Stimulated activated CD4-positive, alpha-beta T cell treated with anti-CD3 and anti-CD28 coated beads, Interleukin-4, amount 100 ng/mL, for 1 hour (primary cell): Measurements from ENCODE around the gene CALHM3.
"Not testable (repeated sequence)": the region's sequence is repeated elsewhere in the genome, so short reads cannot be mapped to it uniquely, and the experiment has no call there.

Experiments
- DNase-seq: peaks from one replicate; pipeline ENCODE4 v3.0.0-alpha.2; 2020

CALHM3 gene, protein sequence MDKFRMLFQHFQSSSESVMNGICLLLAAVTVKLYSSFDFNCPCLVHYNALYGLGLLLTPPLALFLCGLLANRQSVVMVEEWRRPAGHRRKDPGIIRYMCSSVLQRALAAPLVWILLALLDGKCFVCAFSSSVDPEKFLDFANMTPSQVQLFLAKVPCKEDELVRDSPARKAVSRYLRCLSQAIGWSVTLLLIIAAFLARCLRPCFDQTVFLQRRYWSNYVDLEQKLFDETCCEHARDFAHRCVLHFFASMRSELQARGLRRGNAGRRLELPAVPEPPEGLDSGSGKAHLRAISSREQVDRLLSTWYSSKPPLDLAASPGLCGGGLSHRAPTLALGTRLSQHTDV

GRCh38 chr10:103479135-103479534 lies at the start of gene CALHM3:
Gene CALHM3, minus strand, starts transcription at chr10:103479240. Its CDS starts 208 bp downstream, at chr10:103479032.
- no peak for DNase-seq

DNA sequence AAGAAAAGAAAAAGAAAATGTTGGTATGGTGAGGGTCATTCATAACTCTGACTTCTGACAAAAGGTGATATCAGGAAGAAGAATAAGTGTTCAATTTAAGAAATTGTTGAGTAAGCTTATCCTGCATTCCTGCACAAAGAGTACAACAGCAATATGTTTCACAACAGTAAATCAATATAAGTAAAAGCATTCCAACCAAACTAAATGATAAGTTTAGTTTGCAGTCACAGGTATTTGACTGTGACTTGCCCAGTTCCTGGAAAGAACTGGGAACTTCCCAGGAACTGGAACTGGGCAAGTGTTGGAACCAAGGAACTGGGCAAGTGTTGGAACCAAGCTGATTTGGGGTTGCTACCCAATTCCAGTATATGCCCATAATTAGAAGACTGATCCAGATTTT lies 49.5 kb upstream of the CALHM3 start:
- DNase-seq: no peak

DNA sequence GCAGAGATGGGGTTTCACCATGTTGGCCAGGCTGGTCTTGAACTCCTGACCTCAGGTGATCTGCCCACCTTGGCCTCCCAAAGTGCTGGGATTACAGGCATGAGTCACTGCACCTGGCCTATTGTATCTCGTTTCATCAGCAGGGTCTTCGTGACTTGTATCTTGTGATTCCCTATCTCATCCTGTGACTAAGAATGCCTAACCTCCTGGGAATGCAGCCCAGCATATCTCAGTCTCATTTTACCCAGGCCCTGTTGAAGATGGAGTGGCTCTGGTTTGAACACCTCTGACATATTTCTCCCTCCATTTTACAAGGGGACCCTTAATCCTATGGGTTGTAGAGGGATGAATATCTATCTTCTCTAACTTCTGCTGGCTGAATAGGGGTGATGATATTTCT lies 48.4 kb upstream of the CALHM3 start:
- DNase-seq: not testable (repeated sequence)

GRCh38 chr10:103525901-103526300 lies 46.9 kb upstream of the CALHM3 start:
- DNase-seq: no peak

GRCh38 chr10:103523683-103524082 lies 44.6 kb upstream of the CALHM3 start:
- DNase-seq: no peak

GRCh38 chr10:103522006-103522405 lies 43.0 kb upstream of the CALHM3 start:
- not testable (repeated sequence) for DNase-seq

DNA sequence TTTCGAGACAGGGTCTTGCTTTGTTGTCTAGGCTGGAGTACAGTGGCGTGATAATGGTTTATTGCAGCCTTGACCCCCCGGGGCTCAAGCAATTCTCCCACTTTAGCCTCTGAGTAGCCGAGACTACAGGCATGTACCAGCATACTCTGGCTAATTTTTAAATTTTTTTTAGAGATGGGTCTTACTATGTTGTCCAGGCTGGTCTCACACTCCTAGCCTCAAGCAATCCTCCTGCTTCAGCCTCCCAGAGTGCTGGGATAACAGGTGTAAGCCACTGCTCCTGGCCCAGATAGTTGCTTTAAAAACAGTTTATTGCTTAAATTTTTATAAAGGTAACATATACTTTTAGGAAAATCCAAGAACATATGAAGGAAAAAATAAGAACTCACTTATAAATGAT lies 40.8 kb upstream of the CALHM3 start:
- no peak for DNase-seq

- no peak for DNase-seq
Observed at GRCh38 chr10:103517234-103518085, 38.4 kb upstream of the CALHM3 start.

DNA sequence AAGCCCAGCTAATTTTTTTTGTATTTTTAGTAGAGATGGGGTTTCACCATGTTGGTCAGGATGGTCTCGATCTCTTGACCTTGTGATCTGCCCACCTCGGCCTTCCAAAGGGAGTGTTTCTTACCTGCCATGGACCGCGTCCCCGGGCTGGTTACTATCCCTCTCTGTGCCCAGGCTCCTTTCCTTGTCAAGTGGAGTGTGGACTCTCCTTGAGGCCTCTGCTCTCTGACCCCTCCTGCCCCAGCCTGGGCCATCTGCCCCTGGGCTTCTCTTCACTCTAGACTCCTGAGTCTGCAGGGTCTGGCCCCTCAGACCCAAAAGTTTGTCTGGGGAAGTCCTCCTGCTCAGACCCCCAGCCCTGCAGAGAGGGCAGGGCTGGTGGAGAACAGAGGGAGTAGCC lies 35.2 kb upstream of the CALHM3 start:
- no peak for DNase-seq

DNA sequence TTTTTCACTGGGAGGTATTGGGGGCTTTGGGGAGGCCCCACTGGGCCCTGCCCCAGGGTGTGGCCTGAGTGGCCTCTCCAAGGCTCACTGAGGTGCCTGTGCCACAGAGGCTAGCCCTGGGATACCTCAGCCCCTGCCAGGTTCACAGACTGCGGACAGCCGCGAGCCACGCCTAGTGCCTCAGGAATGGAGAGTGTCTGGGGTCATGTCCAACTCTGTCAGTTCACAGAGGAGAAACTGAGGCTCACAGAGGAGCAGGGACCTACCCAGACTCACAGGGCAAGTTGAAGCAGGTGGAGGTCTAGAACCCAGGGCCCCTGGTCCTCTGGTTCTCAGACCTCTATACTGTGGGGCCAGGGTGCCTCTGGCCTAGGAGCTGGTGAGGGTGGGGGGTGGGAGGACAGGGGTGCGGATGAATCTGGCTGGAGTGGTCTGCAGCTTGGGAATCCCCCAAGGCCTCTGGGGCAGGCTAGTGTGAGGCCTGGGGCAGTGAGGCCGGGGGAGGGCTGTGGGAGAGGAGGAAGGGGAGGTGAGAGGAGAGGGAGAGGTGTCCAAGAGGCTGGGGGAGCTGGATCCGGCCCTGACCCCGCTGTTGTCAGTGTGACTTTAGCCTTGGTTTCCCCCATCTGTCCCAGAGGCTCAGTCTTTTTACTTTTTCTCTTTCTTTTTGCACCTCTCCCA lies 34.5 kb upstream of the CALHM3 start:
- no peak for DNase-seq

GRCh38 chr10:103512591-103513379 lies 33.7 kb upstream of the CALHM3 start:
- no peak for DNase-seq

GRCh38 chr10:103512166-103512565 lies 33.1 kb upstream of the CALHM3 start:
- no peak for DNase-seq

GRCh38 chr10:103510791-103511752 lies 32.0 kb upstream of the CALHM3 start:
- no peak for DNase-seq

GRCh38 chr10:103510046-103510685 lies 31.1 kb upstream of the CALHM3 start:
- DNase-seq: no peak

- DNase-seq: no peak
Observed at GRCh38 chr10:103507235-103508191, 28.5 kb upstream of the CALHM3 start.

- DNase-seq: no peak
Observed at GRCh38 chr10:103506061-103506460, 27.0 kb upstream of the CALHM3 start.

- peak; percentile 20 for DNase-seq
Observed at GRCh38 chr10:103504181-103504783, 25.2 kb upstream of the CALHM3 start.

DNA sequence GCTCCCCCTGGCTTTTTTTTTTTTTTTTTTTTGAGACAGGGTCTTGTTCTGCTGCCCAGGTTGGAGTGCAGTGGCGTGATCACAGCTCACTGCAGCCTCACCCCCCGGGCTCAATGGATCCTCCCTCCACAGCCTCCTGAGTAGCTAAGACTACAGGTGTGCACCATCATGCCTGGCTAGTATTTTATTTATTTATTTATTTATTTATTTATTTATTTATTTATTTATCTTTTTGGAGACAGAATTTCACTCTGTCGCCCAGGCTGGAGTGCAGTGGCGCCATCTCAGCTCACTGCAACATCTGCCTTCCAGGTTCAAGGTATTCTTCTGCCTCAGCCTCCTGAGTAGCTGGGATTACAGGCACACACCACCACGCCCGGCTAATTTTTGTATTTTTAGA lies 24.7 kb upstream of the CALHM3 start:
- DNase-seq: not testable (repeated sequence)
